Tongue (tissue), 2 donors: Measurements from ENCODE around the gene KIF12. TPM values are rescaled to one million over a fixed set of nuclear protein-coding genes. Genes with fewer than 3 reads are reported as not detected.
"Not testable (repeated sequence)": the region's sequence is repeated elsewhere in the genome, so short reads cannot be mapped to it uniquely, and the experiment has no call there.

Experiments used
- DNase-seq: peaks from one replicate; pipeline ENCODE4 v3.0.0-alpha.2; 2015
- total RNA-seq: library from RNA; depleted of rRNA; stranded (reverse); fragments of >200 nt; gene quantifications from one replicate; pipeline ENCODE4 v1.2.3, GENCODE V29; 2014

Gene KIF12
- 0.31 TPM for total RNA-seq

DNA sequence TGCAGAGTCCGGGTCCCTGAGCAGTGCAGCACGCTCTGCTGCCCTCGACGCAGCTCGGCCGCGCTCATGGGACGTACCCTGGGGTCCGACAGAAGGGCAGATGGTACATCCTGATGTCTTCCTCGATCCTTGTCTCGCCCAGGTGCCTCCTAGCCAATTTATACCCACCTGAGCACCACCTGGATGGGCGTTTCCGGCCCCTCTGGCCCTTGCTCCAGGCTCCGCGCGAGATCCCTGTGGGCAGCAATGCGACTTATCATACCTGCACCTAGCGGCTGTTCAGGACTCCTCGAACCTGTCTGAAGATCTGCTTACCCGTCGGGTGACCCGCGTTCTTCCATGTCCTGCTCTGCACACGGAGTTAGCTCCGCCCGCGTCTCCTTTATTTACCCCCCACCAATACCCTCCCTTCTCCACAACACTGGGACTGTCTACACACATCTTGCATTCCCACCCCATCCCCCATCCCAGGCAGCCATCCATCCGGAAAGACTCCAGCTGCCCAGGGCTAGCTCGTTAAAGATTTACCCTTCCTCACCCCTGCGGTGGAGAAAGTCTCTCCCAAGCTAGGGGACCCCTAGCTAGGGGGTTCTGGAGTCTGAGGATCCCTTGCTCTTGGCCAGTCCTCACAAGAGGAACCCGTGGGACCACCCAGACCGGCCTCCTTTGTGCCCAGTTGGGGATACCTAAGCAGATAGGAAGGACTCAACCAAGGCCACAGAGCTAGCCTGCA lies at the start of gene KIF12:
KIF12 (minus strand) TSS at position 357 of the 733 bp plus-strand sequence; CDS start at position 341, 16 bp downstream.
- DNase-seq: no peak

DNA sequence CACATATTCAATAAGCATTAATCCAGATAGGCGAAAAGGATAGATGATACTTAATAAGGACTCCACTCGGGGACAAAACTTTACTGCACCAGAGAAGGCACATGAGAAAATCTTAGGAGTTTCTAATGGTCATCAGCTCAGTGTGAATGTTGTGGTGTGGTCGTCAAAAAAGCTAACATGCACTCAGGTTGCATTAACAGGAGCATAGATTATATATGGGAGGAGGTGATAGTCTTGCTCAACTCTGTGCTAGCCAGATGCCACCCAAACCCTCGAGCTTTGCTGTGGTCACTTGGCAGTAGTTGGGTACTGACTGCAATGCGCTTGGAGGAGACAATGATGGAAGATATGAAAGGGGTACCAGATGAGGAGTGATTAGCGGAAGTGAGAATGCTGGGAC lies 47.6 kb upstream of the KIF12 start:
- DNase-seq: no peak

DNA sequence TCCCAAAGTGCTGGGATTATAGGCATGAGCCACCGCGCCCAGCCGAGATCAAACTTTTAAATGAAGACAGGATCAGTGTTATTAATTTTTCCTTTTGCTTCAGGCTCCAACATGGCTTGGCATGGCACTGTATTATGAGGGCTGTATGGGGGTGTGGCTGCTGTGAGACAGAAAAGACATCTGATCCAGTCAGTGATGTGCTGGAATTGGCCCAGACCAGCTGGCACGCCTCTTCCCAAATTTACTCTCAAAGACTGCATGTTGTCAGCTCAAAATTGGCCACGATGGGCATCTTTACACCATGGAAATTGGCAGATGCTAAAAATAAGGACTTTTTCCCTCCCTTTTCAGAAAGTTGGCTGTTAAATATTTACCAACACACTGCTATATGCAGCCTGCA lies 44.1 kb upstream of the KIF12 start:
- peak; percentile 80 for DNase-seq

- peak; percentile 82 for DNase-seq
Observed at GRCh38 chr9:114141553-114142402, 42.7 kb upstream of the KIF12 start.

DNA sequence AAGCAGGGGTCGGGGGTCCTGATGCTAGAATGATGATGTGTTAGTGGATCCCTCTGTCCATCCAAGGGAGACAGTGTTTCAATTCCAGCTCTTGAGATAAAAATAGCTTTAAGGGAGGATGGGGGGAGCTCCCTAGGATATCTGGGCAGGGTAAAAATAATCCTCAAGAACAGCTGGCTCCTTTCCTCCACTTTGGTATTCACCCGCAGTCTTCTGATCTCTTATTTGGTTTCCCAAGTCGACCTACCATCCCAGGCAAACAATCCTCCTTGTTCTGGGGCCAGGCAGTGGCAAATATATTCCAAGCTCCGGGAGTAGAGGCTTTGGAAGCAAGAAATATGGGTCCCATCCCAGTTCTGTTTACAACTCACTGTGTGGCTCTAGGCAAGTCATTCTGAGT lies 41.8 kb upstream of the KIF12 start:
- DNase-seq: peak; percentile 68

- DNase-seq: no peak
Observed at GRCh38 chr9:114140401-114140800, 41.3 kb upstream of the KIF12 start.

GRCh38 chr9:114139071-114139470 lies 40.0 kb upstream of the KIF12 start:
- DNase-seq: no peak

DNA sequence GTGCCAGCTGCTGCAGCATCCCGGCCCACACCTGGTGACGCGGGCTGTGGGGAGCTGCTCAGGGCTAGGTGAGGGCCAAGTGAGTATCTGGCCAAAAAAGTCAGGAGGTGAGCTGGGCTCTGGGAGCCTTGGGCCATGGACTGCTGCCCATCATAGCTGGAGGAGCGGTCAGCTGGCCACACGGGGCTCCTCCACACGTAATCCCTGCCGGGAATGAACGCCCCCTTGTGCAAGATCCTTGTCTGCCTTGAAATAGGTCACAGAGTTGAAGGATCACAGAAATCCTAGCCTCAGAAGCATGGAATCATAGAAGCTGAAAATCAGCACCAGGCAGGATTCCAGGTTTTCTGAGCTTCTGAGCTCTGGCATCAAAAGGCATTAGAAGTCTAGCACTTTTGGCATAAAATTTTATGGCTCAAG lies 39.5 kb upstream of the KIF12 start:
- DNase-seq: no peak

DNA sequence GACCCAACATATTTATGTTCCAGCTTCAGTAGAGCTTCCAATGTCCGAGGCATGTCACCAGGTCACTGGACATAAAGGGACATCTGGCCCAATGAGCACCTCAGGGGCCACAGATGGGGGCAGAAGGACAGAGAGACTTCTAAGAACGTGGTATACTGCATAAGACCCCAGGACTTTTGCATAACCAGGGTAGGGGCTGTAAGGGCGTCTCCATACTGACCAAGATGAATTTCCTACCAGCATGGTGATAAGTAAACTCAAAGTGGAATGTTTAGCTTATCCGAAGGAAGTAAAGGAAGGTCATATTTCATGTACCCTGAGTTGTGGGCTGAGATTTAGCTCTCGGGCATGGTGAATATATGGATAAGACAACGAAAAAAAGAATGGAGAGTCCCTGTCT lies 38.7 kb upstream of the KIF12 start:
- no peak for DNase-seq

GRCh38 chr9:114134827-114135396 lies 35.8 kb upstream of the KIF12 start:
- no peak for DNase-seq

GRCh38 chr9:114132550-114132918 lies 33.4 kb upstream of the KIF12 start:
- no peak for DNase-seq

DNA sequence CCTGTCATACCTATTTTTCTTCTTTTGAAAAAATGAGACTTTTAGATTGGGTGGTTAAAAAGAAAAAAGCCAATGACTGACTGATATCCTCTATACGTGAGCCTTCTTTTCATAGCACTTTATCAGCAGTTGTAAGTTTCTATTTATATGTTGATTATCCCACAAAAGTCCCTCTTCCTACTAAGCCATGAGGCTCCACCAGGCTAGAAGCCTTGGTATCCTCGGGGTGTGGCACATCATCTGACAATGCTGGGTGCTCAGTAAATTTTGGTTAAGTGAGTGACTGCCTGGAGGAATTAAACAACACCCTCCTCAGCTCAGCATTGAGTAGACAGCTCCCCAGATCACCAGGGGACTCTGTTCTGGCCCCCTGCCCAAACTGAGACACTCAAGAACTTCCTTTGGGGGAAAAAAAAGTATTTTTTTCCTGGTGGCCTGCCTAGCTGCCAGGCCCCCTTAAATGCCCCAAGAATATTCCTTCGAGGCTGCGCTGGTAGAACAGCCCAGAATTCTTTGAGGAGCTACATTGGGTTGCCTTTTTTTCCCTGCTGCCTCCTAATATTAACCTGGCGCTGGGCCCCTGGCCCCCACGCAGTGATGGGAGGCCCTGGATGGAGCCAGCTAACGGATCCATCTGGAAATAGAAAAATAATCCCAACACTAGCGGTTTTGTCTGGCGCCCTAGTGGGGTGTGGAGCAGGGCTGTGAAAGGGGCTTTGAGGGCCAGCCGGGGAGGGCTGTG lies 32.9 kb upstream of the KIF12 start:
- DNase-seq: no peak

GRCh38 chr9:114130624-114131277 lies 31.7 kb upstream of the KIF12 start:
- DNase-seq: no peak

DNA sequence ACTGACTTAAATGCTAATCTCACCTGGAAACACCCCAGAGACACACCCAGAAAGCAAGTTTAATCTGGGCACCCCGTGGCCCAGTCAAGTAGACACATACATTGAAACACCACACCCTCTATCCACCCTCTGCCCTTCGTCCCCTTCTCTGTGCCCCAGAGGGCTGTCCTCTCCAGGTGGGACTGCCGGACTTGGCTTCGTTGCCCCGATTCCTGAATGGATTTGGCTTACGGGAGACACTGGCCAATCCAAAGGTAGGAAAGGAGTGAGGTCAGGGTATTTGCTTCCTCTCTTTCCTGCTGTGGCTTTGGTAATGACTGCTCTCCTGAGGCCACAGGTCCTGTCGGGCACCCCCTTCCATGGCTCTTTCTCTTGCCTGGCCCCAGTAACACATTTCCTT lies 31.0 kb upstream of the KIF12 start:
- no peak for DNase-seq

DNA sequence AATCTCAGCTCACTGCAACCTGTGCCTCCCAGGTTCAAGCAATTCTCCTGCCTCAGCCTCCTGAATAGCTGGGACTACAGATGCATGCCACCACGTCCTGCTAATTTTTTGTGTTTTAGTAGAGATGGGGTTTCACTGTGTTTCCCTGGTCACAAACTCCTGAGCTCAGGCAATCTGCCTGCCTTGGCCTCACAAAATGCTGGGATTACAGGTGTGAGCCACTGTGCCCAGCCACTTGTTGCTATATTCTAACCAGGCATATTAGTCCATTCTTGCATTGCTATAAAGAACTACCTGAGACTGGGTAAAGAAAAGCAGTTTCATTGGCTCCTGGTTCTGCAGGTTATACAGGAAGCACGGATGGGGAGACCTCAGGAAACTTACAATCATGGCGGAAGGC lies 29.7 kb upstream of the KIF12 start:
- DNase-seq: not testable (repeated sequence)

DNA sequence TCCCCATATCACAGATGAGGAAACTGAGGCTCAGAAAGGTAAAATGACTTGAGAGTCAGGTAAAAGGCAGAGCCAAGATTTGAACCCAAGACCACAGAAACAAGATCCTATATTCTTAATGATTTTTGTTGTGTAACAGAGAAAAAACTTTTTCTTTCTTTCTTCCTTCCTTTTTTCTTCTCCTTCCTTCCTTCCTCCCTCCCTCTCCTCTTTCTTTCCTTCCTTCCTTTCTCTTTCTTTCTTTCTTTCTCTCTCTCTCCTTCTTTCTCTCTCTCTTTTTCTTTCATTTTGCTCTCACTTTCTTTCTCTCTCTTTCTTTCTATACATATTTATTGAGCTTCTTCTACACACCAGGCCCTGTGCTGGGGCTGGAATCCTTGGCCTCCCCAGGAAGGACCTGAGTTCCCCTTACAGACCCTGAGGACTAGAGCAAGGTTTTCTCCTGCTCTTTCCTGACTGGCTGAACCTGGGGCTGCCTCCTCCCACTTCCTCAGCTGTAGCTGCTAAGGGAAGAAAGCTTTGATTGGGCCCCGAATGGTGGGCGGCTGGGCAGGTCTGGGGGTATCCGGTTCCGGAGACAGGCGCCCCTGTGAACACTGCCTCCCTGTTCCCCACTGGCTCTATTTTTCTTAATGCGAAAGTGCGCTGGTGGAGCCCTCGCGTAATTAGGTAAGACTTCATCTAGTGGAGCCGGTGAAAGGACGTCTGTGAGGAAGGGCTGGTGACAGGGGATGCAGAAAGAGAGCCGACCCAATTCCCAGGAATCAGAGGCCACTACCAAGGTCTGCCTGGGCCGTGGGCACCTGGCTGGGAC lies 27.4 kb upstream of the KIF12 start:
- DNase-seq: peak; percentile 35

GRCh38 chr9:114125476-114126013 lies 26.5 kb upstream of the KIF12 start:
- DNase-seq: no peak

DNA sequence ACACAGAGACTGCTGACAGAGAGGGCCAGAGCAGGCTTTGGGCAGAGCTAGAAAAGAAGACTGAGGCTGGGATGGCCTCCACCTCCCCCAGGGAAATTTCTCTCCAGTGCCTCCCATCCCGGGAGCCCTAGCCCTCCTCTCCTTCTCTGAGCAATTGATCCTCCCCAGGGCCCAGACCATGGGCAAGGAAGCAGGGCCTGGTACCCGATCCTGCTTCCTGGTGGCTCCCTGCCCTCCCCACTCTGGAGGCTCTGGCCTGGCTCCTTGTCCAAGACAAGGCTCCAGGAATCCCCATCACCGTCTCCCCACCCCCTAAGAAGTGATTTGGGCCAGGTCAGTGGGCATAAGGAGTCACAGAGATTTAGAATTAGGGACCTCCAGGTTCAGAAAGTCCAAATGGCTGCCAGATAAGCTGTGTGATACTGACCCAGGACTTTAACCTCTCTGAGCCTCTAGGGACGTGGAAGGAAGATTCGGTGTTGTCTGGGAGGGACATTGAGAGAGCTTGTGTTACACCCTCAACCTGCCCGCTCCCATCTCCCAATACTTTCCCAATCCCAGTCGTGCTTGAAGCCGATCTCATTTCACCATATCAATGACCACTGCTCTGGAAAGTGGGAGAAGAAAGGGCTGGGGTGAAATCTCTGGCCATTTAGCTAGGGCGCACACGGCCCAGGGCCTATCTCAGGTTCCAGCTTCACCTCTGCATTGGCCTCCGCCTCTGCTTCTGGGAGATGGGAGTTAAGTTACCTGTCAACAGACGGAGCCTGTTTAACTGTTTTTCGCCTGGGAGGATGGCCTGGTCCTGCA lies 25.8 kb upstream of the KIF12 start:
- no peak for DNase-seq

- DNase-seq: no peak
Observed at GRCh38 chr9:114124138-114124537, 25.0 kb upstream of the KIF12 start.
